Mesenchymal stem cell (in vitro differentiated cells and primary cell): ENCODE data around the gene SNRPD1.
"Not testable (repeated sequence)": the region's sequence is repeated elsewhere in the genome, so short reads cannot be mapped to it uniquely, and the experiment has no call there.

Experiments used
- DNase-seq: peaks from one replicate; pipeline ENCODE4 v3.0.0-alpha.2; 2013
- H2AFZ ChIP-seq: one replicate; pipeline ENCODE4 v1.6.1; 2013; ENCODE audit warnings: low read depth, mild to moderate bottlenecking, control low read depth, inconsistent platforms, low read length, moderate library complexity
- H2AK5ac ChIP-seq: 2 replicates; pipeline ENCODE4 v1.6.1; 2013; ENCODE audit warnings: low read length, moderate library complexity, mild to moderate bottlenecking, inconsistent platforms; ENCODE audit not compliant: severe bottlenecking
- H2BK120ac ChIP-seq: one replicate; pipeline ENCODE4 v1.6.1; 2013; ENCODE audit warnings: low read depth, mild to moderate bottlenecking, inconsistent platforms, low read length, moderate library complexity
- H2BK12ac ChIP-seq, 2 experiments: one replicate each; pipeline ENCODE4 v1.6.1; 2013; ENCODE audit warnings: inconsistent platforms in 2 of 2, low read length in 2 of 2, mild to moderate bottlenecking in 2 of 2, moderate library complexity in 2 of 2, control low read depth in 1 of 2
- H2BK15ac ChIP-seq: one replicate; pipeline ENCODE4 v1.6.1; 2013; ENCODE audit warnings: mild to moderate bottlenecking, low read depth, inconsistent platforms; ENCODE audit not compliant: poor library complexity, severe bottlenecking
- H2BK5ac ChIP-seq: 2 replicates; pipeline ENCODE4 v1.6.1; 2013; ENCODE audit warnings: low read depth, mild to moderate bottlenecking, low read length, control low read depth, inconsistent platforms; ENCODE audit not compliant: poor library complexity, severe bottlenecking
- H3K14ac ChIP-seq, 2 experiments: one replicate each; pipeline ENCODE4 v1.6.1; 2013; ENCODE audit warnings: inconsistent platforms in 2 of 2, low read length in 2 of 2, control low read depth in 1 of 2, mild to moderate bottlenecking in 1 of 2, moderate library complexity in 1 of 2
- H3K18ac ChIP-seq, 2 experiments: one replicate each; pipeline ENCODE4 v1.6.1; 2013; ENCODE audit warnings: inconsistent platforms in 2 of 2, low read length in 2 of 2, control low read depth in 1 of 2, low read depth in 1 of 2, mild to moderate bottlenecking in 1 of 2
- H3K23ac ChIP-seq, 2 experiments: one replicate each; pipeline ENCODE4 v1.6.1; 2013; ENCODE audit warnings: inconsistent platforms in 2 of 2, low read length in 2 of 2, mild to moderate bottlenecking in 2 of 2, moderate library complexity in 2 of 2, control low read depth in 1 of 2
- H3K27ac ChIP-seq: 2 replicates; pipeline ENCODE4 v1.5.1; 2013; ENCODE audit warnings: mild to moderate bottlenecking, moderate library complexity, low read length, control low read depth, inconsistent platforms; ENCODE audit not compliant: poor library complexity, severe bottlenecking
- H3K27me3 ChIP-seq, 2 experiments: 2 replicates each; pipeline versions ENCODE4 v1.6.1 to v1.7.0; 2013; ENCODE audit warnings: low read length in 2 of 2, mild to moderate bottlenecking in 2 of 2, moderate library complexity in 2 of 2, control low read depth in 1 of 2, inconsistent platforms in 1 of 2; ENCODE audit not compliant: control insufficient read depth in 1 of 2, insufficient read depth in 1 of 2
- H3K36me3 ChIP-seq, 2 experiments: 2 replicates each; pipeline versions ENCODE4 v1.6.1 to v1.7.0; 2013; ENCODE audit warnings: low read length in 2 of 2, control low read depth in 1 of 2, inconsistent platforms in 1 of 2, low read depth in 1 of 2, mild to moderate bottlenecking in 1 of 2; ENCODE audit not compliant: insufficient read depth in 2 of 2, control insufficient read depth in 1 of 2
- H3K4ac ChIP-seq, 2 experiments: one replicate each; pipeline ENCODE4 v1.6.1; 2013; ENCODE audit warnings: inconsistent platforms in 2 of 2, low read length in 2 of 2, mild to moderate bottlenecking in 2 of 2, moderate library complexity in 2 of 2, control low read depth in 1 of 2, low read depth in 1 of 2
- H3K4me1 ChIP-seq: 2 replicates; pipeline ENCODE4 v1.6.1; 2013; ENCODE audit warnings: low read depth, low read length, control low read depth; ENCODE audit not compliant: control insufficient read depth, insufficient read depth
- H3K4me2 ChIP-seq: 2 replicates; pipeline ENCODE4 v1.6.1; 2013; ENCODE audit warnings: low read length, mild to moderate bottlenecking, inconsistent platforms; ENCODE audit not compliant: poor library complexity, severe bottlenecking
- H3K4me3 ChIP-seq, 2 experiments: 2 replicates each; pipeline versions ENCODE4 v1.5.1 to v1.7.0; 2013; ENCODE audit warnings: low read length in 2 of 2, mild to moderate bottlenecking in 2 of 2, control low read depth in 1 of 2, low read depth in 1 of 2; ENCODE audit not compliant: insufficient read depth in 1 of 2
- H3K79me1 ChIP-seq: replicated peaks from 2 replicates; pipeline ENCODE4 v1.6.1; 2013; ENCODE audit warnings: mild to moderate bottlenecking, control low read depth, low read length, inconsistent platforms; ENCODE audit not compliant: poor library complexity, severe bottlenecking
- H3K9ac ChIP-seq: 2 replicates; pipeline ENCODE4 v1.7.0; 2013; ENCODE audit warnings: mild to moderate bottlenecking, low read length, moderate library complexity
- H3K9me3 ChIP-seq: 2 replicates; pipeline ENCODE4 v1.7.0; 2013; ENCODE audit warnings: mild to moderate bottlenecking, low read length; ENCODE audit not compliant: control insufficient read depth
- H4K8ac ChIP-seq: one replicate; pipeline ENCODE4 v1.6.1; 2013; ENCODE audit warnings: inconsistent platforms, mild to moderate bottlenecking, low read length, moderate library complexity
- H4K91ac ChIP-seq: one replicate; pipeline ENCODE4 v1.6.1; 2013; ENCODE audit warnings: mild to moderate bottlenecking, low read length, inconsistent platforms
- WGBS: methylation state at CpG from one replicate; pipeline ENCODE4 v1.1.7; 2013; ENCODE audit warnings: mixed read lengths; 5-methylcytosine and 5-hydroxymethylcytosine counted together

The SNRPD1 gene

GRCh38 chr18:21638822-21639221, 26.7 kb downstream of the SNRPD1 start:
- Histone ChIP-seq H3K27me3 (no peaks in the 10 kb centered on the region), H3K18ac (no peak overlapping the region), H3K14ac (no peak overlapping the region), H3K4me1 (no peaks in the 10 kb centered on the region), H3K4me2 (no peak overlapping the region), H3K9ac (no peak overlapping the region), H2AFZ (no peak overlapping the region), H4K8ac (no peak overlapping the region), H4K91ac (no peak overlapping the region), H3K9me3 (no peaks in the 10 kb centered on the region), H3K27ac (no peak overlapping the region), H3K79me1 (peaks cover 11% of the 10 kb centered on the region), H3K36me3 (peaks cover 3 to 20% of the 10 kb centered on the region in 2 experiments), H3K4me3 (no peak overlapping the region), H2BK12ac (no peak overlapping the region), H2BK15ac (no peak overlapping the region), H2AK5ac (no peak overlapping the region), H3K4ac (no peak overlapping the region), H2BK5ac (no peak overlapping the region), H2BK120ac (no peak overlapping the region), H3K23ac (no peak overlapping the region)
- DNase-seq = no peak
- WGBS = 100% methylated on average over 1 of the region's 3 CpGs

- H3K18ac ChIP-seq, H2BK120ac ChIP-seq, DNase-seq, H3K9me3 ChIP-seq, H3K14ac ChIP-seq, H3K4ac ChIP-seq, H3K4me1 ChIP-seq, H4K91ac ChIP-seq, H3K79me1 ChIP-seq, H2BK15ac ChIP-seq, H3K27me3 ChIP-seq, H2BK5ac ChIP-seq, H3K23ac ChIP-seq, H2AFZ ChIP-seq, H2AK5ac ChIP-seq, H3K27ac ChIP-seq, H2BK12ac ChIP-seq, H4K8ac ChIP-seq, H3K4me3 ChIP-seq, H3K4me2 ChIP-seq, H3K9ac ChIP-seq: not testable (repeated sequence)
- peaks cover 3 to 12% of the 10 kb centered on the region in 2 experiments for H3K36me3 ChIP-seq
- 100% methylated on average over 1 of the region's 5 CpGs for WGBS
Observed at GRCh38 chr18:21640375-21640774, 28.3 kb downstream of the SNRPD1 start.

- no peaks in the 10 kb centered on the region for H3K4me1 ChIP-seq
- H4K8ac ChIP-seq = no peak overlapping the region
- WGBS = no CpG with 5 or more reads among the region's 1 CpG
- no peak overlapping the region for H3K4me3 ChIP-seq
- H3K27ac ChIP-seq = no peak overlapping the region
- H2BK120ac ChIP-seq = no peak overlapping the region
- H3K79me1 ChIP-seq = no peaks in the 10 kb centered on the region
- no peak overlapping the region for H2BK5ac ChIP-seq
- H4K91ac ChIP-seq = no peak overlapping the region
- DNase-seq = no peak
- H3K14ac ChIP-seq = no peak overlapping the region
- H2BK15ac ChIP-seq = no peak overlapping the region
- H3K23ac ChIP-seq = no peak overlapping the region
- H3K9me3 ChIP-seq = no peaks in the 10 kb centered on the region
- no peaks in the 10 kb centered on the region for H3K36me3 ChIP-seq
- no peak overlapping the region for H2BK12ac ChIP-seq
- no peak overlapping the region for H3K9ac ChIP-seq
- no peak overlapping the region for H3K4ac ChIP-seq
- H3K18ac ChIP-seq = no peak overlapping the region
- no peak overlapping the region for H3K4me2 ChIP-seq
- H2AFZ ChIP-seq = no peak overlapping the region
- no peaks in the 10 kb centered on the region for H3K27me3 ChIP-seq
- no peak overlapping the region for H2AK5ac ChIP-seq
Observed at GRCh38 chr18:21650311-21650710, 38.2 kb downstream of the SNRPD1 start.

- H3K4ac ChIP-seq = no peak overlapping the region
Observed at GRCh38 chr18:21652073-21652472, 40.0 kb downstream of the SNRPD1 start.

More at GRCh38 chr18:21652073-21652472, 40.0 kb downstream of the SNRPD1 start:
- no peak overlapping the region for H2AK5ac ChIP-seq
- H3K27me3 ChIP-seq = no peaks in the 10 kb centered on the region
- H2AFZ ChIP-seq = no peak overlapping the region
- H3K36me3 ChIP-seq = no peaks in the 10 kb centered on the region
- no peaks in the 10 kb centered on the region for H3K9me3 ChIP-seq
- no peak overlapping the region for H3K27ac ChIP-seq
- no peaks in the 10 kb centered on the region for H3K79me1 ChIP-seq
- H3K4me3 ChIP-seq = no peak overlapping the region
- H2BK120ac ChIP-seq = no peak overlapping the region
- H3K4me1 ChIP-seq = no peaks in the 10 kb centered on the region
- H4K8ac ChIP-seq = no peak overlapping the region
- no peak overlapping the region for H2BK15ac ChIP-seq
- H3K23ac ChIP-seq = no peak overlapping the region
- no peak overlapping the region for H3K9ac ChIP-seq
- H2BK5ac ChIP-seq = no peak overlapping the region
- no peak overlapping the region for H3K4me2 ChIP-seq
- no peak overlapping the region for H4K91ac ChIP-seq
- H2BK12ac ChIP-seq = no peak overlapping the region
- no peak overlapping the region for H3K14ac ChIP-seq
- 96% methylated on average over 4 of the region's 4 CpGs for WGBS
- no peak overlapping the region for H3K18ac ChIP-seq
- no peak for DNase-seq
